H4 (cell line): ENCODE results near the gene ELAPOR2. TPM values are rescaled to one million over a fixed set of nuclear protein-coding genes. Genes with fewer than 3 reads are reported as not detected.
"Not testable (repeated sequence)": the region's sequence is repeated elsewhere in the genome, so short reads cannot be mapped to it uniquely, and the experiment has no call there.

Experiments
- DNase-seq: peaks from one replicate; pipeline ENCODE4 v3.0.0-alpha.2; 2015; ENCODE audit warnings: low spot score
- total RNA-seq: library from RNA; depleted of rRNA; stranded (reverse); fragments of >200 nt; shearing (Covaris generic); gene quantifications from 2 replicates; pipeline ENCODE4 v1.2.3, GENCODE V29; 2014; rRNA removed

Gene ELAPOR2
- total RNA-seq, 1 experiment from 2014 or later, result 9.5 TPM

DNA sequence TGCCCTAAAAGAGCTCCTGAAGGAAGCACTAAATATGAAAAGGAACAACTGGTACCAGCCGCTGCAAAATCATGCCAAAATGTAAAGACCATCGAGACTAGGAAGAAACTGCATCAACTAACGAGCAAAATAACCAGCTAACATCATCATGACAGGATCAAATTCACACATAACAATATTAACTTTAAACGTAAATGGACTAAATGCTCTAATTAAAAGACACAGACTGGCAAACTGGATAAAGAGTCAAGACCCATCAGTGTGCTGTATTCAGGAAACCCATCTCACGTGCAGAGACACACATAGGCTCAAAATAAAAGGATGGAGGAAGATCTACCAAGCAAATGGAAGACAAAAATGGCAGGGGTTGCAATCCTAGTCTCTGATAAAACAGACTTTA lies 17.9 kb downstream of the ELAPOR2 start:
- not testable (repeated sequence) for DNase-seq

DNA sequence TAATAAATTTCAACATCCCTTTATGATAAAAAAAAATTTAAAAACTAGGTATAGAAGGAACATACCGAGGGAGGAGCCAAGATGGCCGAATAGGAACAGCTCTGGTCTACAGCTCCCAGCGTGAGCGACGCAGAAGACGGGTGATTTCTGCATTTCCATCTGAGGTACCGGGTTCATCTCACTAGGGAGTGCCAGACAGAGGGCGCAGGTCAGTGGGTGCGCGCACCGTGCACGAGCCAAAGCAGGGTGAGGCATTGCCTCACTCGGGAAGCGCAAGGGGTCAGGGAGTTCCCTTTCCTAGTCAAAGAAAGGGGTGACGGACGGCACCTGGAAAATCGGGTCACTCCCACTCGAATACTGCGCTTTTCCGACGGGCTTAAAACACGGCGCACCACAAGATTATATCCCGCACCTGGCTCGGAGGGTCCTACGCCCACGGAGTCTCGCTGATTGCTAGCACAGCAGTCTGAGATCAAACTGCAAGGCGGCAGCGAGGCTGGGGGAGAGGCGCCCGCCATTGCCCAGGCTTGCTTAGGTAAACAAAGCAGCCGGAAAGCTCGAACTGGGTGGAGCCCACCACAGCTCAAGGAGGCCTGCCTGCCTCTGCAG lies 19.7 kb downstream of the ELAPOR2 start:
- DNase-seq, result not testable (repeated sequence)

DNA sequence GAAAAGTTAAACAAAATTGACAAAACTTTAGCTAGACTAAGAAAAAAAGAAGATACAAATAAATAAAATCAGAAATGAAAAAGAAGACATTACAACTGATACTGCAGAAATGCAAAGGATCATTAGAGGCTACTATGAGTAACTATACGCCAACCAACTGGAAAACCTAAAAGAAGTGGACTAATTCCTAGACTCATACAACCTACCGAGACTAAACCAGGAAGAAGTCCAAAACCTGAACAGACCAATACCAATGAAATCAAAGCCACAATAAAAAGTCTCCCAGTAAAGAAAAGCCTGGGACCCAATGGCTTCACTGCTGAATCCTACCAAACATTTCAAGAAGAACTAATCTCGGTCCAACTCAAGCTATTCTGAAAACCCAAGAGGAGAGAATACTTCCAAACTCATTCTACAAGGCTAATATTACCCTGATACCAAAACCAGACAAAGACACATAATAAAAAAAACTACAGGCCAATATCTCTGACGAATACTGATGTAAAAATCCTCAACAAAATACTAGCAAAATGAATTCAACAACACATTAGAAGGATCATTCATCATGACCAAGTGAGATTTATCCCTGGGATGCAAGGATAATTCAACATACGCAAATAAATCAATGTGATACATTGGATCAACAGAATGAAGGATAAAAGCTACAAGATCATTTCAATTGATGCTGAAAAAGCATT lies 20.3 kb downstream of the ELAPOR2 start:
- DNase-seq, result no peak

DNA sequence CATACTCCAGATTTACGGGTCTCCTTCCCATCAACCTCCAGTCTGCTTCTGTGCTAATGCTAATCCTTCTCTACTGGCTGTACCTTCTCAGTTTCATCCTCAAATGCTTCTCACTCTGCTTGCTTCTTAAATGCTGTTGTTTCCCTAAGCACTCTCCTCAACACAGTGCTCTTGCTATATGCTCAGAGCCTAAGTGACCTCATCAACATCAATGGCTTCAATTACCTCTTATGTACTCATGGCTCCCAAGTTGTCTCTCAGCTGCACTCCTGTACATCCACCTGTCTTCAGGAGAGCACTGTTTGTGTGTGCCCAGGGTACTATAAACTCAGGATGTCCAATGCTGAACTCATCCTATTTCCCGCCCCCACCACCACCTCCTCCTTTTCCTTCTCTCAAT lies 22.5 kb downstream of the ELAPOR2 start:
- no peak for DNase-seq

DNA sequence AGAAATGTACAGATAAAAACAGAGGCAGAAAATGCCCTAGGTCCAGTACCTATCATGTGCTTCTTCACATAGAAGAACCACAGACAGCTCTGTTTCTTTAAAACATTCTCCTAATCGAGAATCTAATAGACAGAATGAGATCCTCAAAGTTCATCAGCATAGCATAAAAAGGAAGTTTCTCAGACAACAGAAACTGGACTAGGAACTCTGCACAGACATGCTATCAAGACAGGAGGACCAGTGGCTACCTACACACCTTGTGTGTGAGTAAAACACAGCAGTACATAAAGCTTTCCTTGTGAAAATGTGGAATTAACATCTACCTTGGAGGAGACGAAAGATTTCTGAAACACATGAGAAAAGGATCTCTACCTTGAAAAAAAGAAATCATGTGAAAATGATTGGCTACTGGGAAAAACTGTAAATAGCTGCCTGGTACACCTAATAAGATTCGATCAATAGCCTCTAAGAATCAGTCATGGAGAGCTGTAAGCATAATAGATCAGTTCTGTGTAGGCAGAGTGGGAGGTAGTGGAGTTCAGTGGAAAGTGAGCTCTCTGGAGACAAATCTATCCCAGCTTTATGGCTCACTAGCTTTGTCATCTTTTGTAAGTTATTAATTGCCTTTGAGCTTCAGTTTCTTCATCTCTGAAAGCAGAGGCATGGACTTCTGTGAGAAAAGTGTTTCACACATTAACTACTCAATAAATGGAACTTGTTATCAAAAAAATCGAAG lies 26.7 kb downstream of the ELAPOR2 start:
- no peak for DNase-seq

DNA sequence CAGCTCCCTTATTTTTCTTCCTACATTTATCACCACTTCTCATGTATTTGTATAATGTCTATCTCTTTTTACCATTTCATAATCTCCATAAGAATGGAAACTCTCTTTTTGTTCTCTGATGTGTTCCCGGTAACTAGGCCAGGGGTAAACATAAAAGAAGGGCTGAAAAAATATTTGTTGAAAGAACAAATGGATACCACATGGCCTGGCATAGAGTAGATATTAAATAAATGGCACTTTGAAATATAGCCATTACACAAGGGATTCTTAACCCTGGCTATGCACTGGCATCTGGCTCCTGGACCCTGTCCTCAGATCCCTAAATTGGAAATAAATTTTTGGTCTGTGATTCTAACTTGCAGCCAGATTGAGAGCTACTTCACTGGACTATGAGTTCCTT lies 30.4 kb downstream of the ELAPOR2 start:
- no peak for DNase-seq

DNA sequence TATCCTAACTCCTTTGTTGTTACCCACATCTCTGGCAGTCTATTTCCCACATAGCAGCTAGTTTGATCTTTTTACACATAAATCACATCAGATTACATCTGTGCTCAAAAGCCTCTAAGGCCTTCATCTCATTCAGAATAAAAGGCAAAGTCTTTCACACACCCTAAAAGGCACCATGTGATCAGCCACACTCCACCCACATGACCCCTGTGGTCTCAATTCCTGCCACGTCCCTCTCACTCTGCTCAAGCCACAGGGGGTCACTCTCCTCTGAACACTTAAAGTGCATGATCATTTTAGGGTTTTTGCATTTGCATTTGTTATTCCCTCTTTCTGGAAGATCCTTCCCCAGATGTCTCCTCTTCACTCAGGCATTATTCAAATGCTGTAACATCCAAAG lies 30.8 kb downstream of the ELAPOR2 start:
- DNase-seq, result no peak

DNA sequence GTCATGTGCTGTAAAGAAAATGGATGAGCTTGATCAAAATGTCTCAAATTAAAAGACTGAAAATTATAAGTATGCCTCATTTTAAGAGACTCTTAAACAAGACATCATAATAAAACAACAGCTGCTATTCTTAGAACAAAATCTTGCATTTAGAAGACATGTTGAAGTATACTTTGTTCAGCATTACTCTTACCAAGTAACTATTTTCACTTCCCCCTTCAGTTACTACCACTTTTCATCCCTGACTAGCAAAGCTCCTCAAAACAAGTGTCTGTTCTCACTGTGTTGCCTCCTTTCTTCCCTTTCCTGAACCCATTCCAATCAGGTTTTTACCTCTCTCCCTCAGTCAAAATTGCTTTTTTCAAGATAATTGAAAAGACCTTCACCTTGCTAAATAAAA lies 31.6 kb downstream of the ELAPOR2 start:
- DNase-seq, result no peak

DNA sequence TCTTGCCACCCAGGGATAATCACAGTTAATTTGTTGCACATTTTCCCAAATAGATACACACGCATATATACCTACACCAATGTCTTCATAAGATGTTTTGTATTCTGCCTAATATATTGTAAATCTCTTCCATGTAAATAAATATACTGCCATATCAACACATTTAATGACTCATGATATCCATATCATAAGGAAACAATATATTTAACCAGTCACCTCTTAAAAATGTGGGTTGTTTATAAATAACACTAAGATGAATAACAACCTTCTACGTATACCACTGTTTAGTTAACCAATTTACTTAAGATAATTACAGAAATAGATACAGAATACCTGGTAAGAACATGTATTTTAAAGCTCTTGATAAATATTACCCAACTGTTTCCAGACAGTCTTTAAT lies 38.2 kb downstream of the ELAPOR2 start:
- no peak for DNase-seq

DNA sequence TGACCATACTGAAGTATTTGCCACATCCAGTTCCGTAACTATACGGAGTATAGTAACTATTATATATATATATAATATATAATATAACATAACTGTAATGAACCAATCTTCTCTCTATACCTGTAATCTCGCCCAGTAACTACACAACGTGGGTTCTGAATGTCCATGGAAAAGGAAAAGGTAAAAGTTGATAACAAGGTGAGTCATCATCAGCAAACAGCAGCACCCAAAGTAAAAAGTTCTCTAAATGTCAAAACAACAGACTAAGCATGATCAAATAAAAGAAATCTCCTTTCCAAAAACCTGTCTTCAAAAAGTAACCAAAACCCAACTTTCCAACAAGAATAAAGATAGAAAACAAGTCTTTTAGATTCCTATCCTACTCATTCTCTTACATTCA lies 42.8 kb downstream of the ELAPOR2 start:
- DNase-seq, result no peak

DNA sequence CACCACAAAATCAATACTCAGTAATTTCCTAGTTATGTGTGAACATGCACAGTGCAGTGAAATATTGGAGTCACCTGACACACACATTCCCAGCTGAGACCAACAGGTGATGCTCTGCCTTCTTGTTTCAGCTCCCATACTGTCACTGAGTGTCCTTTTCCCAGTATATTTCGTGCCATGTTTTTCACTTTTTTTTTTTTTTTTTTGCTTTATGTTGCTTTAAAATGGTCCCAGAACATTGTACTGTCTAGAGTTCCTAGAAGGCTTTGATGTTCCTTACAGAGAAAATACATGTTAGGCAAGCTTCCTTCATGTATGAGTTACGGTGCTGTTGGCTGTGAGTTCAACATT lies 45.6 kb downstream of the ELAPOR2 start:
- no peak for DNase-seq

DNA sequence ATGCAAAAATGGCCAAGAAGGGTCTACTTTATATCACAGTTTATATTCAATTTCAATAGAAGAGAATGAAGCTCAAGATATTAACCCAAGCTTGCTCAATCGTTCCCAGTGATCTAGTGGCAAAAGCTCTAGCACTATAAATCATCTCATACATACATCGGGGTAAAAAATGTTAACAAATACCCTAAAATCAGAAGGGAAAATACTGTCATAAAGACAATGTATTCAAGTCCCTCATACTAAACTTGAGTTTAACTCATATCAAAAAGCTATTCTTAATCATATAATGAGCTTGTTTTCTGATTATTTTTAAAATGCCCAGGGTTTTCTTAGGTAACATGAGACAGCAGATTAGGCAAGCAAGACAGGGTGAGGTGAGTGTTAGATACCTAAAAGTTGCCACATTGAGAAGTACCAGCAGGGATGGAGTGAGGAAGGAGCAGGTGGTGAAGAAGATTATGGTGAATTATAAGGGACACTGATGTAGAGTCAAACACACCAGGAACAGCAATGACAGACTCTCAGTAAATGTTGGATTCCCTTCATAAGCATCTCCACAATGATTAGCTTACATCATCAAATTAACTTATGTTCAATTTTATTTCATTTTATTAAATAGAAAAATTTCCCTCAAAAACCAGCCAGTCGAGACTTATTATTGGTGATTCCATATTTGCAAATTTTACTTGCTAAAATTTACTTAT lies 46.2 kb downstream of the ELAPOR2 start:
- DNase-seq, result no peak

Other genes starting within 250 kb of the ELAPOR2 start
- gene DMTF1, start 92.8 kb upstream of the ELAPOR2 start, total RNA-seq, result 15.0 and 33.3 TPM in 2 replicates
- 61.7 and 73.9 TPM in 2 replicates for gene TMEM243, start 160.1 kb upstream of the ELAPOR2 start, total RNA-seq